HepG2 (cell line): ENCODE results near the gene PEX13. TPM values are rescaled to one million over a fixed set of nuclear protein-coding genes. Genes with fewer than 3 reads are reported as not detected.

Source experiments
- JUNB ChIP-seq: sonication (generic); formaldehyde crosslinking; IDR thresholded peaks from 2 replicates; pipeline ENCODE4 v1.8.0; 2022; ENCODE audit warnings: missing genetic modification reagents, mild to moderate bottlenecking, borderline replicate concordance
- MLX ChIP-seq: IDR thresholded peaks from 2 replicates; pipeline ENCODE4 v1.6.1; 2016
- RFXANK ChIP-seq: IDR thresholded peaks from 2 replicates; pipeline ENCODE4 v1.6.1; 2016
- USF2 ChIP-seq, 2 experiments: sonication (generic) in 1 of 2; formaldehyde crosslinking in 1 of 2; IDR thresholded peaks; 2 replicates each; pipeline versions ENCODE4 v1.5.1 to v1.6.1; 2011 to 2020; ENCODE audit warnings: borderline replicate concordance in 1 of 2, low read depth in 1 of 2, low read length in 1 of 2, mild to moderate bottlenecking in 1 of 2, missing genetic modification reagents in 1 of 2, moderate library complexity in 1 of 2
- ZBTB4 ChIP-seq: sonication (generic); formaldehyde crosslinking; IDR thresholded peaks from 2 replicates; pipeline ENCODE4 v1.4.0; 2020; ENCODE audit warnings: missing genetic modification reagents, mild to moderate bottlenecking, borderline replicate concordance
- ZNF253 ChIP-seq: sonication (generic); formaldehyde crosslinking; IDR thresholded peaks from 2 replicates; pipeline ENCODE4 v1.8.0; 2022; ENCODE audit warnings: mild to moderate bottlenecking, missing genetic modification reagents, borderline replicate concordance
- ZNF280D ChIP-seq: sonication (generic); formaldehyde crosslinking; IDR thresholded peaks from 2 replicates; pipeline ENCODE4 v1.5.1; 2020; ENCODE audit warnings: mild to moderate bottlenecking, missing genetic modification reagents
- polyA plus RNA-seq, 8 experiments: library from polyadenylated mRNA; depleted of rRNA in 3 of 8; stranded (reverse) in 7 of 8; unstranded in 1 of 8; fragments of >200 nt; fragmentation: Illumina TruSeq in 4 of 8; extraction: Trizol in 4 of 8; gene quantifications; 2 replicates each; pipeline versions ENCODE4 v1.2.1 to v1.2.3, GENCODE V29; 2011 to 2016; ENCODE audit warnings: low read depth in 4 of 8, missing spikeins in 1 of 8, mixed read lengths in 1 of 8; ENCODE audit not compliant: insufficient read depth in 1 of 8
- total RNA-seq, 5 experiments: library from RNA; depleted of rRNA; stranded (reverse); fragments of >200 nt; fragmentation: Illumina TruSeq; extraction: Trizol; gene quantifications; 2 replicates each; pipeline ENCODE4 v1.2.3, GENCODE V29; 2016; ENCODE audit warnings: low read depth in 1 of 5

Gene PEX13
- total and polyA plus RNA-seq, 2 of the 13 experiments (the other 11 are each of a cell fraction or from before 2014, with no cell fraction given), result 47.9 to 75.9 TPM

- TF ChIP-seq USF2 (IDR thresholded peaks at IDR 0.05; ENCODE audit: low read depth, low read length), result no peak
- TF ChIP-seq USF2 (CRISPR knock-in tag; IDR thresholded peaks at IDR 0.05; ENCODE audit: borderline replicate concordance), result no peak
- no peak for TF ChIP-seq MLX
- no peak for TF ChIP-seq ZNF253 (CRISPR knock-in tag)
- TF ChIP-seq RFXANK (CRISPR knock-in tag), result no peak
- no peak for TF ChIP-seq JUNB (CRISPR knock-in tag)
- TF ChIP-seq ZBTB4, result no peak
- no peak for TF ChIP-seq ZNF280D
These were observed 11.8 kb upstream of the PEX13 start (continued) for GRCh38 chr2:61005736-61006135.
